Esophagus muscularis mucosa (tissue), 4 donors: ENCODE data around the gene CWH43.

Experiments used
- EP300 ChIP-seq: sonication (generic); formaldehyde crosslinking; IDR thresholded peaks from one replicate; pipeline ENCODE4 v1.6.1; 2017; ENCODE audit warnings: antibody characterized with exemption
- POLR2A ChIP-seq: fragments of 450-650 bp; IDR thresholded peaks from one replicate; pipeline ENCODE4 v1.6.1; 2017; ENCODE audit warnings: antibody characterized with exemption, moderate library complexity, mild to moderate bottlenecking, low read depth
- POLR2AphosphoS5 ChIP-seq, 2 donors: sonication (generic); formaldehyde crosslinking; IDR thresholded peaks; one replicate each; pipeline ENCODE4 v1.6.1; 2017; ENCODE audit warnings: antibody characterized with exemption in 2 of 2
- TF ChIP-seq, protein P1 (sequence below), 3 experiments: fragments of 200-600 bp in 2 of 3; fragments of 450-650 bp in 1 of 3; sonication (generic) in 2 of 3; IDR thresholded peaks; one replicate each; pipeline ENCODE4 v1.5.1; 2017 to 2019; ENCODE audit warnings: antibody characterized with exemption in 3 of 3, mild to moderate bottlenecking in 2 of 3, moderate library complexity in 1 of 3

DNA sequence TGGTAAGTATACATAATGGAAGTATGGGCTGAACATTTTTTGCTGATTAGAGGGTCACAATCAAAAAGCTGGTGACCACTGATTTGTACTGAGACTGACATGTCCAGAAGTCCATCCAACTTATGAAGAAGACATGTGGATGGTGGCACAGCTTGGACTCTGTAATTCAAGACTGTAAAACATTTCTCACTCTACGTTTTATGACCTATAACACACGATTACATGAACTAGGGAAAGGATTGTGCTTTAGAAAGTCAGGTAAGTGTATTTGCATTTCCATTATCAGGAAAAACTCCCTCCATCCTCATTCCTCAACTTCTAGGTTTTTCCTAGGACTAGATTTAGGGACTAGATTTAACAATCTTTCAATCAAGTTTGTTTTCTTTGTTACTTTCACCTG is 49.0 kb upstream of the CWH43 start:
- TF ChIP-seq, protein P1, sequence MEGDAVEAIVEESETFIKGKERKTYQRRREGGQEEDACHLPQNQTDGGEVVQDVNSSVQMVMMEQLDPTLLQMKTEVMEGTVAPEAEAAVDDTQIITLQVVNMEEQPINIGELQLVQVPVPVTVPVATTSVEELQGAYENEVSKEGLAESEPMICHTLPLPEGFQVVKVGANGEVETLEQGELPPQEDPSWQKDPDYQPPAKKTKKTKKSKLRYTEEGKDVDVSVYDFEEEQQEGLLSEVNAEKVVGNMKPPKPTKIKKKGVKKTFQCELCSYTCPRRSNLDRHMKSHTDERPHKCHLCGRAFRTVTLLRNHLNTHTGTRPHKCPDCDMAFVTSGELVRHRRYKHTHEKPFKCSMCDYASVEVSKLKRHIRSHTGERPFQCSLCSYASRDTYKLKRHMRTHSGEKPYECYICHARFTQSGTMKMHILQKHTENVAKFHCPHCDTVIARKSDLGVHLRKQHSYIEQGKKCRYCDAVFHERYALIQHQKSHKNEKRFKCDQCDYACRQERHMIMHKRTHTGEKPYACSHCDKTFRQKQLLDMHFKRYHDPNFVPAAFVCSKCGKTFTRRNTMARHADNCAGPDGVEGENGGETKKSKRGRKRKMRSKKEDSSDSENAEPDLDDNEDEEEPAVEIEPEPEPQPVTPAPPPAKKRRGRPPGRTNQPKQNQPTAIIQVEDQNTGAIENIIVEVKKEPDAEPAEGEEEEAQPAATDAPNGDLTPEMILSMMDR (IDR thresholded peaks at IDR 0.05) = no peak
- TF ChIP-seq POLR2A (no peak), EP300 (no peak), POLR2AphosphoS5 (IDR thresholded peaks at IDR 0.05) (no peak)
